GM19372 (cell line): ENCODE measurements around the gene CNIH4.
A peak's percentile ranks its signal among the peaks of the same experiment; 100 is the strongest.
"Not testable (repeated sequence)": the region's sequence is repeated elsewhere in the genome, so short reads cannot be mapped to it uniquely, and the experiment has no call there.

Experiments used
- ATAC-seq: cut with Tn5 transposase; IDR thresholded peaks from one replicate; pipeline ENCODE4 v1.9.1; 2021; ENCODE audit warnings: mild to moderate bottlenecking, low read depth, moderate library complexity; ENCODE audit not compliant: unreplicated experiment

The CNIH4 gene

GRCh38 chr1:224356685-224357625, at the start of gene CNIH4:
Gene CNIH4, plus strand, starts transcription at chr1:224356879. Its CDS starts 46 bp downstream, at chr1:224356925.
- peak; percentile 97 for ATAC-seq

DNA sequence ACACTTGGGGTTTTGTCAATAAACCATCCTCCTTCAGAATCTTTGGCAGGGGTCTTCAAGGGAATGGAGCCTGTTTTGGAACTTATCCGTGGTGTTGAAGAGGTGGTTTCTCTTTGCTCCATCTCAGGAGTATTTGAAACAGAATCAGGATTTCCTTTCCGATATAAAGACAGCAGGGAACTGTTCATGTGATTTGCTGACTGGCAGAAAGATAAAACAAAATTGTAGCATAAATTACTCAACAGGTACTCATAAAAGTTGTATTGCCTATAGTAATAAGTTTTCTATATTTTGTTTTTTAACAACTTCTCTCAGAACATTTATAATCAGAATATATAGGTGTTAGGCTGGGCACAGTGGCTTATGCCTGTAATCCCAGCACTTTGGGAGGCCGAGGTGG, 48.6 kb upstream of the CNIH4 start:
- ATAC-seq, result no peak

- not testable (repeated sequence) for ATAC-seq
Observed at GRCh38 chr1:224311503-224311902, 45.2 kb upstream of the CNIH4 start.

GRCh38 chr1:224312025-224312424, 44.7 kb upstream of the CNIH4 start:
- ATAC-seq, result no peak

- no peak for ATAC-seq
Observed at GRCh38 chr1:224317383-224318045, 39.2 kb upstream of the CNIH4 start.

GRCh38 chr1:224321706-224322105, 35.0 kb upstream of the CNIH4 start:
- ATAC-seq, result no peak

DNA sequence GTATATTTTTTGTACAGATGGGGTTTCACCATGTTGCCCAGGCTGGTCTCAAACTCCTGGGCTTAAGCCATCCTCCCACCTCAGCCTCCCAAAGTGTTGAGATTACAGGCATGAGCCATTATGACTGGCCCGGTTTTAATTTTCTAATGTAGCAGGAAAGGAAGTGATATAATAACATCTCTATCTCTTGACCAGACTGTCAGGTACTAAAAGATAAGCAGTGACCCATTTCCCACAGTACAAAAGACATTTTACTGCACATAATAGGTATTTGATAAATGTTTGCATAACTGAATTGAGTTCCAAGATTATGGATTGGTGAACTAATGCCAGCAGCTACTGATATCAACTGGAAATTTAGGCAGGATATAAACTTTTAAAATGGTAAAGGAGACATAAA, 30.7 kb upstream of the CNIH4 start:
- ATAC-seq, result no peak

GRCh38 chr1:224328644-224329043, 28.0 kb upstream of the CNIH4 start:
- ATAC-seq, result no peak

- no peak for ATAC-seq
Observed at GRCh38 chr1:224329484-224329841, 27.2 kb upstream of the CNIH4 start.

- ATAC-seq, result peak; percentile 71
Observed at GRCh38 chr1:224329842-224330753, 26.6 kb upstream of the CNIH4 start, which contains the start of gene NVL. Gene NVL, minus strand, starts transcription at chr1:224330172. Its CDS starts 45 bp downstream, at chr1:224330127.

GRCh38 chr1:224331326-224331725, 25.4 kb upstream of the CNIH4 start:
- ATAC-seq, result no peak

DNA sequence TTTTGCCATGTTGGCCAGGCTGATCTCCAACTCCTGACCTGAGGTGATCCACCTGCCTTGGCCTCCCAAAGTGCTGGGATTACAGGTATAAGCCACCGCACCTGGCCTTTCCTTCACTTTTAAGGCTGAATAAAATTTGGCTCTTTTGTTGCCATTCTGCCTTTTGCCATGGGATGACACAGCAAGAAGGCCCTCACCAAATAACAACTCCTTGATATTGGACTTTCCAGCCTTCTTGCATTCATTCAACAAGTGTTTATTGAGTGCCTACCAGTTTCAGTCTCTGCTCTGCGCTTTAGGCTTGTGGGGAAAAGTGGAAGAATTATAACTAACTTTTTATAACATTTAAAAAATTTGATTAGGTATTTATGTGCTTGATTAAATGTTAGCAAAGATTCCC, 24.9 kb upstream of the CNIH4 start:
- no peak for ATAC-seq

DNA sequence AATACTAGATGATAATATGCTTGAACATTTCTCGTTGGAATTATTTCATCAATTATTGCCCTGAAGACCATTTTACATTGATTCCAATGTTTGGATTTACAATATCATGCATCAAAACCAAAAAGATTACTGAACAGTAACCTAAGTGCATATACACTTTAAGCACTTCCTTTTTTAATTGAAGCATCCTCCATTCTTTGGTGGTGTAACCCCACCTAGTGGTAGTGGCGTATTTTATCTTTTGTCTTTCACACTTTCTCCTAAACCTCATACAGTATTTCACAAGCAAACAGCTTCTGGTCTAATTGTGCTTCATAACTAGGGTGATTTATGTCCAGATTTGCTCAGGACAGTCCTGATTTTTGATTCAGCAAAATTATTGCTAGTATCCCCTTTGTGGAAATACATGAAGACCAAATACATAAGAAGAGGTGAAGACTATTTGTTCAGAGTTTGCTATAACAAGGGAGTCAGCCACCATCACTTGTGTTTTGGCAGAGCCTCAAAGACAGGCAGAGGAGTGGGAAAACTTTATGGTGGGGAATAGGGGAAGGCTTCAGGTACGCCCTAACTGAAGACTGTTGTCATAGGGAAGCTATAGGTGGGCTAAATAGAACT, 23.3 kb upstream of the CNIH4 start:
- no peak for ATAC-seq

GRCh38 chr1:224333939-224334786, 22.5 kb upstream of the CNIH4 start:
- ATAC-seq, result no peak

DNA sequence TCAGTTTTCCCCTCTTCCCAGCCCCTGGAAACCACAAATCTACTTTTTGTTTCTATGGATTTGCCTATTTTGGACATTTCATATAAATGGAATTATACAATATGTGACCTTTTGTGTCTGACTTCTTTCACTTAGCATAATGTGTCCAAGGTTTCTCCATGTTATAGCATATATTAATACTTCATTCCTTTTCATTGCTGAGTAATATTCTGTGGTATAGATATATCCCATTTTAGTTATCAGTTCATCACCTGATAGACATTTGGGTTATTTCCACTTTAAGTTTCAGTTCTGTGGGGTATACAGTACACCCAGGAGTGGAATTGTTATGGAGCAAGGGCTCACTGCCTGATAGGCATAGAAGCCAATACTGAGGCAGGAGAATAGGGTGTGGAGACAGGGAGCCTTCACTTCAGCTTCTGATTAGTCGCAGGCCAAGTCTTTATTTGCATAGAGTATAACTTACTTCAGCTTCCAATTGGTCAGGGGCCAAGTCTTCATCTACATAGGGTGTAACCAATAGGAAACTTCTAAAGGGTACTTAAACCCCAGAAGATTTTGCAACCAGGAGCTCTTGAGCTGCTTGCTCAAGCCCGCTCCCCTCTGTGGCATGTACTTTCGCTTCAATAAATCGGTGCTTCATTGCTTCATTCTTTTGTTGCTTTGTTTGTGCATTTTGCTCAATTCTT, 18.4 kb upstream of the CNIH4 start:
- no peak for ATAC-seq

DNA sequence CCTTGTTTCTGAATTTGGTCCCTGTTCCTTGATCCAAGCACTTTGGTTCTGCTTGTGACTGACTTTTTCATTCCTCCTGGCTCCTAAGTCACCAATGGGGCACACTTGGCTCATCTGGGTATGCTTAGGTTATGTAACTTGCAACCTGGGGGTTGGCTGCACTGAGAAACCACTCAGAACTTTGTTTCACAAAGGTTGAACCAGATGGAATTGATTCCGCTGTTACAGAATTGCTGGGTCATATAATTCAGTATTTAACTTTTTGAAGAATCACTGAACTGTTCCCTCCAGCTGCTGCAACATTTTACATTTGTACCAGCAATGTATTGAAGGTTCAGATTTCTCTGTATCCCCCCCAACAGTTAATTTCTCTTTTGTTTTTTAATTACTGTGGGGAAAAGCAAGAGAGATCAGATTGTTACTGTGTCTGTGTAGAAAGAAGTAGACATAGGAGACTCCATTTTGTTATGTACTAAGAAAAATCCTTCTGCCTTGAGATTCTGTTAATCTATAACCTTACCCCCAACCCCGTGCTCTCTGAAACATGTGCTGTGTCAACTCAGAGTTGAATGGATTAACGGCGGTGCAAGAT, 17.1 kb upstream of the CNIH4 start:
- ATAC-seq, result no peak

DNA sequence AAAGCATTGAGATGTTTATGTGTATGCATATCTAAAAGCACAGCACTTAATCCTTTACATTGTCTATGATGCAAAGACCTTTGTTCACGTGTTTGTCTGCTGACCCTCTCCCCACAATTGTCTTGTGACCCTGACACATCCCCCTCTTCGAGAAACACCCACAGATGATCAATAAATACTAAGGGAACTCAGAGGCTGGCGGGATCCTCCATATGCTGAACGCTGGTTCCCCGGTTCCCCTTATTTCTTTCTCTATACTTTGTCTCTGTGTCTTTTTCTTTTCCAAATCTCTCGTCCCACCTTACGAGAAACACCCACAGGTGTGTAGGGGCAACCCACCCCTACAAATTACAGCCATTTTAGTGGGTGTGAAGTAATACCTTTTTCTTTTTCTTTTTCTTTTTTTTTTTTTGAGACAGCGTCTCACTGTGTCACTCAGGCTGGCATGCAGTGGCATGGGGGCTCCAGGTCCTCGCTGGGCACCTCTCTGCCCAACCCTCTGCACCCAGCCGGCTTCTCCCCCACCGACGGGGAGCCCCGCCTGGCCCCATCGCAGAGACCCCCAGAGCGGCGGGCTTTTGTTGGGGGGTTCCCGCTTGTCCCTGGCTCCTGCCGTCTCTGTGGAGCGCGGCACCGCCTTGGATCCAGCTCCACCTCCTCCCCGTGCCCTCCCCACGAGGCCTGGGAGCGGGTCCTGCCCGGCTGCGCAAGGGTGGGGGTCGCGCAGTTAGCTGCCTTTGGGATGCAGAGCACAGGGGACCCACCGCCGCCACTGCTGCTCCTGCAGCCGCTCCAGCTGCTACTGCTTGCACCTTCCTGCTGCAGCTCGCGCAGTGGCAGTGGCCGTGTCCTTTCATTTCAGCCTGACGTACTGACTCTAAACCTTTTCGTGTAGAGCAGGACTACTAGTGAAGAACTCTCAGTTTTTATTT, 16.0 kb upstream of the CNIH4 start:
- ATAC-seq, result peak; percentile 75
